Transverse colon (tissue), 4 donors: Measurements from ENCODE around the gene HDAC7. TPM values are rescaled to one million over a fixed set of nuclear protein-coding genes. Genes with fewer than 3 reads are reported as not detected.

ENCODE experiments used
- DNase-seq: peaks from one replicate; pipeline ENCODE4 v3.0.0-alpha.2; 2019
- H3K27ac ChIP-seq, 4 donors: fragments of 200-600 bp; sonication (generic); 2 replicates each; pipeline ENCODE4 v1.5.1; 2016 to 2018; ENCODE audit warnings: inconsistent platforms in 4 of 4
- H3K27me3 ChIP-seq: fragments of 200-600 bp; sonication (generic); 2 replicates; pipeline ENCODE4 v1.5.1; 2017; ENCODE audit warnings: inconsistent platforms
- H3K36me3 ChIP-seq, 4 donors: fragments of 200-600 bp; sonication (generic); 2 replicates each; pipeline ENCODE4 v1.5.1; 2017 to 2019; ENCODE audit warnings: inconsistent platforms in 4 of 4
- H3K4me1 ChIP-seq, 4 donors: fragments of 200-600 bp; sonication (generic); 2 replicates each; pipeline ENCODE4 v1.5.1; 2017 to 2020; ENCODE audit warnings: inconsistent platforms in 4 of 4
- H3K4me3 ChIP-seq, 4 donors: fragments of 200-600 bp; sonication (generic); 1 replicate in 1 of 4; 2 replicates in 3 of 4; pipeline versions ENCODE4 v1.5.1 to v1.6.1; 2017 to 2019; ENCODE audit warnings: inconsistent platforms in 4 of 4
- H3K9me3 ChIP-seq, 2 donors: fragments of 200-600 bp; sonication (generic); 2 replicates each; pipeline ENCODE4 v1.5.1; 2017 to 2019; ENCODE audit warnings: inconsistent platforms in 2 of 2
- EP300 ChIP-seq: sonication (generic); formaldehyde crosslinking; IDR thresholded peaks from one replicate; pipeline ENCODE4 v1.6.1; 2017; ENCODE audit warnings: antibody characterized with exemption, low read depth
- POLR2A ChIP-seq: fragments of 450-650 bp; IDR thresholded peaks from one replicate; pipeline ENCODE4 v1.6.1; 2016; ENCODE audit warnings: antibody characterized with exemption, mild to moderate bottlenecking, moderate library complexity
- POLR2AphosphoS5 ChIP-seq, 3 donors: sonication (generic); formaldehyde crosslinking; IDR thresholded peaks; one replicate each; pipeline ENCODE4 v1.6.1; 2016; ENCODE audit warnings: antibody characterized with exemption in 3 of 3
- WGBS, 2 donors: methylation state at CpG; one replicate each; pipeline ENCODE4 v1.1.5; 2018; ENCODE audit warnings: low coverage in 1 of 2; 5-methylcytosine and 5-hydroxymethylcytosine counted together
- in situ Hi-C, 4 donors: fragments of 200-750 bp; cut with MboI; loops; one replicate each; pipeline versions ENCODE4 v1.15.0 to v1.15.1; 2017; ENCODE audit warnings: low sequenced_read_pairs in 3 of 4, low pct_ligation_motif_present in 1 of 4, low pct_unique_long_range_greater_than_20kb in 1 of 4
- intact Hi-C: fragments of 100-400 bp; cut with DNase I; formaldehyde crosslinking; loops from one replicate; pipeline ENCODE4 v1.15.1; 2023; ENCODE audit warnings: low total_unique reads
- total RNA-seq, 4 donors: library from RNA; depleted of rRNA; stranded (reverse); fragments of >200 nt; gene quantifications; one replicate each; pipeline ENCODE4 v1.1.0, GENCODE V29; 2016
- TF ChIP-seq, protein P1 (sequence below), 5 experiments: fragments of 200-600 bp in 3 of 5; fragments of 450-650 bp in 2 of 5; sonication (generic) in 3 of 5; IDR thresholded peaks; 1 replicate in 2 of 5; 2 replicates in 3 of 5; pipeline ENCODE4 v1.5.1; 2016 to 2017; ENCODE audit warnings: antibody characterized with exemption in 5 of 5, inconsistent platforms in 3 of 5, mild to moderate bottlenecking in 2 of 5, moderate library complexity in 1 of 5

Gene HDAC7
- total RNA-seq, 4 donors from 2014 or later: 19.4 to 133 (median 28.3) TPM

DNA sequence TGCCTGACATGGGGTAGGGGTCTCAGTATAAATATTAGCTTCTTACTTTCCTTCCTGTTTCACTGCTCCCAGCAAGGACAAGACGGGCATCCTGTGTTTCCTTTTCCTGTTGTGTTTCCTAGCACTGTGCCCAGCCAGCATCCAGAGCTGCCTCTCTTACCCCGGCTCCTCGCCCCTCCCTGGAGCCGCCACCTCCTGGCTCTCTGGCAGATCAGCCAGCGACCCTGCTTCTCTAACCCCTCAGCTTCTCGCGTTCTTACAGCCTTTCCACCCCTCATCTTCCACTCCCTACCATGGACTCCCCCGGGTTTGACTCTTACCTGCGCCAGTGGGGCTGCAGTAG is 17.8 kb downstream of the HDAC7 start:
- TF ChIP-seq EP300: no peak
- no peak for TF ChIP-seq POLR2AphosphoS5 (IDR thresholded peaks at IDR 0.05)
- TF ChIP-seq, protein P1, sequence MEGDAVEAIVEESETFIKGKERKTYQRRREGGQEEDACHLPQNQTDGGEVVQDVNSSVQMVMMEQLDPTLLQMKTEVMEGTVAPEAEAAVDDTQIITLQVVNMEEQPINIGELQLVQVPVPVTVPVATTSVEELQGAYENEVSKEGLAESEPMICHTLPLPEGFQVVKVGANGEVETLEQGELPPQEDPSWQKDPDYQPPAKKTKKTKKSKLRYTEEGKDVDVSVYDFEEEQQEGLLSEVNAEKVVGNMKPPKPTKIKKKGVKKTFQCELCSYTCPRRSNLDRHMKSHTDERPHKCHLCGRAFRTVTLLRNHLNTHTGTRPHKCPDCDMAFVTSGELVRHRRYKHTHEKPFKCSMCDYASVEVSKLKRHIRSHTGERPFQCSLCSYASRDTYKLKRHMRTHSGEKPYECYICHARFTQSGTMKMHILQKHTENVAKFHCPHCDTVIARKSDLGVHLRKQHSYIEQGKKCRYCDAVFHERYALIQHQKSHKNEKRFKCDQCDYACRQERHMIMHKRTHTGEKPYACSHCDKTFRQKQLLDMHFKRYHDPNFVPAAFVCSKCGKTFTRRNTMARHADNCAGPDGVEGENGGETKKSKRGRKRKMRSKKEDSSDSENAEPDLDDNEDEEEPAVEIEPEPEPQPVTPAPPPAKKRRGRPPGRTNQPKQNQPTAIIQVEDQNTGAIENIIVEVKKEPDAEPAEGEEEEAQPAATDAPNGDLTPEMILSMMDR (IDR thresholded peaks at IDR 0.05): no peak
- no peak for TF ChIP-seq POLR2A
- WGBS, 2 donors: 75% methylated on average over 9 of the region's 9 CpGs; no CpG with 5 or more reads in 1 of the 2 donors
- Histone ChIP-seq H3K4me1 (peaks cover 58 to 78% (median 74%) of the 10 kb centered on the region in 4 donors), H3K27me3 (no peaks in the 10 kb centered on the region), H3K9me3 (no peaks in the 10 kb centered on the region), H3K27ac (peak overlapping the region; percentile 53 to 97 (median 82)), H3K4me3 (no peak overlapping the region), H3K36me3 (peaks cover 0 to 6% (median 0%) of the 10 kb centered on the region in 4 donors)
- in situ Hi-C loops: no loop called here
- intact Hi-C loops: no loop called here
- DNase-seq: no peak

DNA sequence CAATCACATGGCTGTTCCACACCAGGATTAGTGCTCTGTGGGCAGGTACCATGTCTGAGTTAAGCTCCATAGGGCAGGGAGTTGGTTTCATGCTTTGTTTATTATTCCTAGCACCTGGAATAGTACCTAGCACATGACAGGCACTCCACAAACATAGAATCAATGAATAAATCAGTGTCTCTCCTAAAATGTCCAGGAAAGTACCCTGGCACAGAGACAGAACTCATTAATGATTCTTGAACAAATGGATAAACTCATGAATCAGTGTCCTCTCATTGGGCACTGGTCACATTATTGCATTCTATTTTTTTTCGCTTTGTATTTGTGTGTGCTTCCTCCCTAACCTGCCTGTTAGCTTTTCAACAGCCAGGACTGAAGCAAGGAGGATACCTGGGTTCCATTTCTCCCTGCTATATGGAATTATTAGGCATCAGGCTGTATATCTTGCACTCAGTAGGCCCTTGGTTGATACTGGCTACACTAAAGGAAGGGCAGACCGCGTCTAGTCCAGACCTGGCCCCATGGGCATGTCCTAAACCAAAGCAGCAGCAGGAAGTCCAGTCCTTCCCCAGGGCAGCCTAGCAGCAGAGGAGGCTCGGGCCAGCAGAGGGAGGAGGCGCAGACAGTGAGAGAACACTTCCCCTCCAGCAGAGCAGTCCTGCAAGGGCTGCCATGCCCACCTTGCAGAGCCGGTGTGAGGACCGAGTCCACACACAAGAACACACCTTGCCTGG is 18.4 kb downstream of the HDAC7 start:
- in situ Hi-C loops (no loop called here), intact Hi-C loops (no loop called here)
- Histone ChIP-seq H3K4me3 (no peak overlapping the region), H3K36me3 (peaks cover 0 to 8% (median 0%) of the 10 kb centered on the region in 4 donors), H3K4me1 (peaks cover 55 to 73% (median 69%) of the 10 kb centered on the region in 4 donors), H3K27me3 (no peaks in the 10 kb centered on the region), H3K9me3 (no peaks in the 10 kb centered on the region), H3K27ac (peak overlapping the region; percentile 53 to 97 (median 82))
- DNase-seq: no peak
- 79% methylated on average over 7 of the region's 7 CpGs; no CpG with 5 or more reads in 1 of the 2 donors for WGBS, 2 donors
- no peak for TF ChIP-seq POLR2A
- TF ChIP-seq EP300: no peak

DNA sequence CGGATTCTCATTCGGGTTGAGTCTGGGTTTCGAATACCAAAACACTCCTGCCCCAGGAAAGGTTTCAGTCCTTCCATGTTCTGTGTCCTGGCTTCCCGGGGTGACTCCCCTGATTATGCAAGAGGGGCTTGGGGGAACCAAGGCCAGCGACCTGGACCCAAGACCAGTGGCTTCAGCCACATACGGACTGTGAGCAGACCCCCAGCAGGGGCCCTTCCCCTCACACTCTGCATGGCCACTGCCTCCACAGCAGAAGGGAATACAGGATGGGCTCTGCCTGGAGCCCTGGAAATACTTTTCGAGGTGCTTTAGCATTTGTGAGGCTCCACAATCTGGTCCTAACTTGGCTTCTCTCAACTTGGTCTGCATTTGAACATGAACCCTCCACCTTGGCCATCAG is 19.1 kb downstream of the HDAC7 start:
- in situ Hi-C loops: no loop called here
- no peaks in the 10 kb centered on the region for H3K27me3 ChIP-seq
- 97% methylated on average over 7 of the region's 7 CpGs; no CpG with 5 or more reads in 1 of the 2 donors for WGBS, 2 donors
- no peak for DNase-seq
- H3K27ac ChIP-seq: peak overlapping the region; percentile 8 to 97 (median 44)
- H3K9me3 ChIP-seq: no peaks in the 10 kb centered on the region
- H3K4me1 ChIP-seq: peaks cover 54 to 65% (median 61%) of the 10 kb centered on the region in 4 donors
- intact Hi-C loops: no loop called here
- no peak for TF ChIP-seq EP300
- no peak overlapping the region for H3K4me3 ChIP-seq
- H3K36me3 ChIP-seq: peaks cover 0 to 13% (median 3%) of the 10 kb centered on the region in 4 donors

DNA sequence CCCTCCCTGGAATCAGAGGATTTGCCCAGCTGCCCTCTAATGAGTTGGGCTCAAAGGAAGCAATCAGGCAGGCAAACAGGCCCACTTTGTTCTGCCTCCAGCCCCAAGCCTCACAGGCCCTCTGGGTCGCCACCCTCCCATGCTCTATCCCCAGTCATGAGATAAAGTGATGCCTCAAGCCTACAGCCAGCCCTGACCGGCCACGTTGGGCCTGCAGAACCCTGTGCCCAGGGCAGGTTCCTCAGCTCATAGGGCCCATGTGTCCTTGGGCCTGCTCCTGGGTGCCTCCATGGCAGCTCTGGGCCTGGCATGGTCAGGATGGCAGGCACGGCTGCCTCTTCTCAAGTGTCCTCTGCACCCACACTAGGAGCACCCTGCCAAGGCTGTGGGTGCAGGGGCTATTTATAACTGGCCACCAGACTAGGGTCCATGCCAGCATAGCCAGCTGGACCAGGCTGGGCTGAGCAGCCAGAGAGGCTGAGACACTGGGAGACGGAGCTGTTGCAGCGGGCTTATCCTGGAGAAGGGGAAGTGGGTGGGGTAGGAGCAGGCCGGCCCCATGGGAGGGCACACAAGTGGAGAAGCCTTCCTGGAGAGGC is 20.2 kb downstream of the HDAC7 start:
- Histone ChIP-seq H3K9me3 (no peaks in the 10 kb centered on the region), H3K27me3 (no peaks in the 10 kb centered on the region), H3K4me1 (peaks cover 46 to 54% (median 51%) of the 10 kb centered on the region in 4 donors), H3K27ac (peak overlapping the region; percentile 17 to 72 (median 42)), H3K36me3 (peaks cover 0 to 17% (median 6%) of the 10 kb centered on the region in 4 donors), H3K4me3 (no peak overlapping the region)
- WGBS, 2 donors: 78% methylated on average over 7 of the region's 7 CpGs; no CpG with 5 or more reads in 1 of the 2 donors
- in situ Hi-C loops (no loop called here), intact Hi-C loops (no loop called here)
- peak in 1 of 3 donors; percentile 21 for TF ChIP-seq POLR2AphosphoS5 (IDR thresholded peaks at IDR 0.05)
- TF ChIP-seq EP300: no peak
- no peak for DNase-seq

DNA sequence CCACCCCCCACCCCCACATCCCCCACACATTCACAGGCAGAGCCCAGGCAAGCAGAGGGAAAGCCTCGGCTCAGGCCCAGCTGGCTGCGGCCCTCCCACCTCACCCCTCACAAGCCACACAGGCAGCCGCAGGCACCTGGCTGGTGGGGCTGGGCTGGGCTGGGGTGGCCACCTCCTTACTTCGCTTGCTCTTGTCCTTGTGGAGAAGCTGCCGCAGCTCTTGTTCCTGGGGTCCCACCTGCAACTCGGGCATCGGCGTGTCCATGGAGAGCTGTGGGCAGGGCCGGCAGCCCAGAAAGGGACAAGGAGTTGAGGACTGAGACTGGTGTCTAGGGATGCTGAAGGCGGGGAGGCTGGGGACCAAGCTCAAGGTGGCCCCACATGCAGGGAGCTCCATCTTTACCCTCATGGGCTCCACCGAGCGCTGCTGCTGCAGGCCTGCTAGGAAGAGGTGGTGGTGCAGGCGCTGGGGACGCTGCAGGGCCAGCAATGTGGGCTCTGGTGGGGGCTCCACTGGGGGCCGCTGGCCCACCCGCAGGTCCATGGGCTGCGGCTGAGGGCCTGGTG is 21.2 kb downstream of the HDAC7 start:
- TF ChIP-seq POLR2AphosphoS5 (IDR thresholded peaks at IDR 0.05): no peak
- no peak for TF ChIP-seq EP300
- TF ChIP-seq, protein P1 (IDR thresholded peaks at IDR 0.05): no peak
- no peak for TF ChIP-seq POLR2A
- H3K4me3 ChIP-seq: no peak overlapping the region
- 86 to 92% methylated on average over 4 to 15 of the region's 17 CpGs for WGBS, 2 donors
- H3K9me3 ChIP-seq: no peaks in the 10 kb centered on the region
- H3K27ac ChIP-seq: peak overlapping the region in 1 of 4 donors; percentile 45
- intact Hi-C loops (no loop called here), in situ Hi-C loops (no loop called here)
- no peak for DNase-seq
- H3K27me3 ChIP-seq: no peaks in the 10 kb centered on the region
- H3K4me1 ChIP-seq: peaks cover 39 to 44% (median 41%) of the 10 kb centered on the region in 4 donors
- peaks cover 0 to 21% (median 6%) of the 10 kb centered on the region in 4 donors for H3K36me3 ChIP-seq
